Coronary artery (tissue), 2 donors: Measurements from ENCODE around the gene UBE2QL1.
A peak's percentile ranks its signal among the peaks of the same experiment; 100 is the strongest.

Experiments
- DNase-seq: peaks from one replicate; pipeline ENCODE4 v3.0.0-alpha.2; 2017; ENCODE audit warnings: low spot score
- H3K27ac ChIP-seq, 2 donors: fragments of 200-600 bp; sonication (generic); one replicate each; pipeline ENCODE4 v1.5.1; 2016 to 2019
- H3K4me3 ChIP-seq: fragments of 200-600 bp; sonication (generic); 2 replicates; pipeline ENCODE4 v1.5.1; 2016; ENCODE audit warnings: mild to moderate bottlenecking, moderate library complexity
- TF ChIP-seq, protein P1 (sequence below): fragments of 200-600 bp; sonication (generic); IDR thresholded peaks from one replicate; pipeline ENCODE4 v1.5.1; 2019; ENCODE audit warnings: antibody characterized with exemption

UBE2QL1 gene

DNA sequence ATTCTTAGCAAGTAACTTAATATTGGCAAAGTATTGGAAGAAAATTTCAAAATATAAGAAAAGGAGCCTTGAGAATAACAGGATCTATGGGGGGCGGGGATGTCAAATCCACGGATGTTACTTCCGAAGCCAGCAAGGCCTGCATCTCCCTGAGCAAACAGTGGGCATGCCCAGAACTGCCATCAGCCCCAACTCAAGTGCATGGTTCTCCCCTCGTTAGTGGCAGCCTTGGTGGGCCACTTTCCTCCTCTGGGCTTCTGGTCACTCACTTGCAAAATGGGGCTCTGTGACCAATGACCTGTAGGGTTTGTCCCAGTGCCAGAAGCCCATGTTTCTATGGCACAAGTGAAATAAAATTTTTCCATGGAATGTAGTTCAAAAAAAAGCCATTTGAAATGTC lies 43.1 kb upstream of the UBE2QL1 start:
- no peak for DNase-seq
- no peak overlapping the region for H3K27ac ChIP-seq
- H3K4me3 ChIP-seq: no peak overlapping the region
- TF ChIP-seq, protein P1, sequence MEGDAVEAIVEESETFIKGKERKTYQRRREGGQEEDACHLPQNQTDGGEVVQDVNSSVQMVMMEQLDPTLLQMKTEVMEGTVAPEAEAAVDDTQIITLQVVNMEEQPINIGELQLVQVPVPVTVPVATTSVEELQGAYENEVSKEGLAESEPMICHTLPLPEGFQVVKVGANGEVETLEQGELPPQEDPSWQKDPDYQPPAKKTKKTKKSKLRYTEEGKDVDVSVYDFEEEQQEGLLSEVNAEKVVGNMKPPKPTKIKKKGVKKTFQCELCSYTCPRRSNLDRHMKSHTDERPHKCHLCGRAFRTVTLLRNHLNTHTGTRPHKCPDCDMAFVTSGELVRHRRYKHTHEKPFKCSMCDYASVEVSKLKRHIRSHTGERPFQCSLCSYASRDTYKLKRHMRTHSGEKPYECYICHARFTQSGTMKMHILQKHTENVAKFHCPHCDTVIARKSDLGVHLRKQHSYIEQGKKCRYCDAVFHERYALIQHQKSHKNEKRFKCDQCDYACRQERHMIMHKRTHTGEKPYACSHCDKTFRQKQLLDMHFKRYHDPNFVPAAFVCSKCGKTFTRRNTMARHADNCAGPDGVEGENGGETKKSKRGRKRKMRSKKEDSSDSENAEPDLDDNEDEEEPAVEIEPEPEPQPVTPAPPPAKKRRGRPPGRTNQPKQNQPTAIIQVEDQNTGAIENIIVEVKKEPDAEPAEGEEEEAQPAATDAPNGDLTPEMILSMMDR: no peak

- Histone ChIP-seq H3K27ac (no peak overlapping the region), H3K4me3 (no peak overlapping the region)
- TF ChIP-seq, protein P1: no peak
- DNase-seq: no peak
These were observed 41.0 kb upstream of the UBE2QL1 start for GRCh38 chr5:6407558-6408259.

GRCh38 chr5:6408260-6408596 lies 40.4 kb upstream of the UBE2QL1 start:
- DNase-seq: peak; percentile 29
- TF ChIP-seq, protein P1: no peak
- no peak overlapping the region for H3K27ac ChIP-seq
- no peak overlapping the region for H3K4me3 ChIP-seq

GRCh38 chr5:6408627-6409446 lies 39.8 kb upstream of the UBE2QL1 start:
- no peak overlapping the region for H3K4me3 ChIP-seq
- TF ChIP-seq, protein P1: no peak
- DNase-seq: peak; percentile 35
- no peak overlapping the region for H3K27ac ChIP-seq

DNA sequence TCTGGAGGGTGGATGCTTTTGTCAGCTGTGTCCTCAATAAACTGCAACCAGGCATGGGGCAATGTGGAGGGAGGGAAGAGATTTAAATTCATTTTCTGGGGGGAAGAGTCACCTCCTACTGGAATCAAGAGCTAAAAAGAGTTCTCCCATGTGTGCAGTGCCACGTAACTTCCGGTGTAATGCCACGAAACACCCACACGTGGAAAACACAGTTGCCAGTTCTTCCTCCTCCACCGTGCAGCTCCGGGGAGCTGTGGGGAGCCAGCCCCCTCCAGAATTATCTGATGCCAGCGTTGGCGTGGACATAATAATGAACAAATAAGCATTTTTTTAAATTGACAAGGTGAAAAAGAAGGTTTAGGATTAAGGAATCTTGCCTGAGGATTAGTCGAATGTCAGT lies 38.2 kb upstream of the UBE2QL1 start:
- Histone ChIP-seq H3K4me3 (no peak overlapping the region), H3K27ac (no peak overlapping the region)
- peak; percentile 26 for DNase-seq
- TF ChIP-seq, protein P1: no peak

- TF ChIP-seq, protein P1: no peak
- H3K4me3 ChIP-seq: no peak overlapping the region
- peak; percentile 40 for DNase-seq
- H3K27ac ChIP-seq: no peak overlapping the region
These were observed 37.5 kb upstream of the UBE2QL1 start for GRCh38 chr5:6411141-6411540.

DNA sequence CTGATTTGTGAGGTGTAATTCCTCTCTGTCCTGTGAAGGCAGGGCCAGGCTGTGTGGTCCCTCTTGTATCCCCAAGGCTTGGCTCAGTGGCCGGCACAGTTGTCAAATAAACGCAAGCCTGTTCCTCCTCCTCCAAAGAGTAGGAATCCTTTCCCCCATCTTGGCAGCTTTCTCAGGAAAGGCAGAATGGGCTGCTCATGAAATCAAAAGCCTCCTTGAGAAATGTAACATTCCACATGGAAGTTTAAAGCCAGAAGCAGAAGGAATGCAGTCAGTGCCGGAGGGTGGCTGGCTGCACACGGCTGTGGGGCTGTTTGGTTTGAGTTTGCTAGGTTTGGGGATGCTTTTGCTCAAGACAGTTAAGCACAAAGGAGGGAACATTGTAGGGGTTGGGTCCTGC lies 35.8 kb upstream of the UBE2QL1 start:
- no peak overlapping the region for H3K4me3 ChIP-seq
- peak; percentile 49 for DNase-seq

More for the DNA sequence above, 35.8 kb upstream of the UBE2QL1 start:
- TF ChIP-seq, protein P1: no peak
- no peak overlapping the region for H3K27ac ChIP-seq
